Activated T-cell treated with anti-CD3 and anti-CD28 coated beads for 48 hours (primary cell): ENCODE results near the gene IL9R.
"Not testable (repeated sequence)": the region's sequence is repeated elsewhere in the genome, so short reads cannot be mapped to it uniquely, and the experiment has no call there.

Experiments used
- DNase-seq: peaks from one replicate; pipeline ENCODE4 v3.0.0-alpha.2; 2020; ENCODE audit warnings: low read depth

The IL9R gene

GRCh38 chrX:156030474-156030873 lies 33.0 kb downstream of the IL9R start:
- not testable (repeated sequence) for DNase-seq
